GM19099 (cell line): ENCODE data around the gene SH3D19.

ENCODE experiments used
- POLR2A ChIP-seq: IDR thresholded peaks from 3 replicates; pipeline ENCODE4 v1.6.1; 2011; ENCODE audit warnings: low read depth; ENCODE audit not compliant: insufficient read length; ENCODE audit errors: extremely low read depth

The SH3D19 gene

GRCh38 chr4:151202381-151202780 lies 123.0 kb downstream of the SH3D19 start:
- no peak for TF ChIP-seq POLR2A

- no peak for TF ChIP-seq POLR2A
These were observed 125.8 kb downstream of the SH3D19 start for GRCh38 chr4:151199319-151200190.

- TF ChIP-seq POLR2A, result no peak
These were observed 126.7 kb downstream of the SH3D19 start for GRCh38 chr4:151198748-151199147.

GRCh38 chr4:151197247-151197646 lies 128.2 kb downstream of the SH3D19 start:
- no peak for TF ChIP-seq POLR2A

GRCh38 chr4:151195801-151196200 lies 129.6 kb downstream of the SH3D19 start:
- no peak for TF ChIP-seq POLR2A

- TF ChIP-seq POLR2A, result no peak
These were observed 132.0 kb downstream of the SH3D19 start for GRCh38 chr4:151193414-151193813.

GRCh38 chr4:151192556-151193235 lies 132.7 kb downstream of the SH3D19 start:
- no peak for TF ChIP-seq POLR2A

- no peak for TF ChIP-seq POLR2A
These were observed 140.6 kb downstream of the SH3D19 start for GRCh38 chr4:151184523-151185458.

GRCh38 chr4:151182455-151182996 lies 142.9 kb downstream of the SH3D19 start:
- TF ChIP-seq POLR2A, result no peak

- TF ChIP-seq POLR2A, result no peak
These were observed 148.7 kb downstream of the SH3D19 start for GRCh38 chr4:151176685-151177084.

- no peak for TF ChIP-seq POLR2A
These were observed 149.4 kb downstream of the SH3D19 start for GRCh38 chr4:151175754-151176631.

GRCh38 chr4:151175233-151175632 lies 150.2 kb downstream of the SH3D19 start:
- TF ChIP-seq POLR2A, result no peak

- TF ChIP-seq POLR2A, result no peak
These were observed 150.6 kb downstream of the SH3D19 start for GRCh38 chr4:151174784-151175183.

- TF ChIP-seq POLR2A, result no peak
These were observed 151.5 kb downstream of the SH3D19 start for GRCh38 chr4:151173871-151174270.
